ENCODE results near the gene HIVEP1.

GRCh38 chr6:12022953-12023388, 10.9 kb downstream of the HIVEP1 start:
- TF ChIP-seq ATF2 (CRISPR knock-in tag; IDR thresholded peaks at IDR 0.05; ENCODE audit: borderline replicate concordance, low read depth): no peak
- TF ChIP-seq CTCF (IDR thresholded peaks at IDR 0.05): no peak
- TF ChIP-seq ETV6 (CRISPR knock-in tag; IDR thresholded peaks at IDR 0.05): no peak
- TF ChIP-seq USF1 (CRISPR knock-in tag; IDR thresholded peaks at IDR 0.05): no peak
- no peak for TF ChIP-seq NFYB (CRISPR knock-in tag; conservative IDR thresholded peaks at IDR 0.05; ENCODE audit: low read depth)
- no peak for TF ChIP-seq TCF7 (CRISPR knock-in tag; IDR thresholded peaks at IDR 0.05; ENCODE audit: low read depth)
- no peak for TF ChIP-seq TP53 (CRISPR knock-in tag; IDR thresholded peaks at IDR 0.05)
- no peak for TF ChIP-seq NR2C2 (CRISPR knock-in tag; IDR thresholded peaks at IDR 0.05)

Measured in WTC11 (cell line).